Liver (tissue), 9 donors: ENCODE measurements around the gene LMNTD2. TPM values are rescaled to one million over a fixed set of nuclear protein-coding genes. Genes with fewer than 3 reads are reported as not detected.

Source experiments
- DNase-seq: peaks from one replicate; pipeline ENCODE4 v3.0.0-alpha.2; 2017; ENCODE audit warnings: low spot score
- H3K27ac ChIP-seq, 2 donors: one replicate each; pipeline ENCODE4 v1.7.0; 2013; ENCODE audit warnings: inconsistent platforms in 2 of 2, low read length in 2 of 2, control low read depth in 1 of 2, low read depth in 1 of 2, mild to moderate bottlenecking in 1 of 2
- H3K27me3 ChIP-seq, 4 donors: one replicate each; pipeline versions ENCODE4 v1.6.1 to v1.7.0; 2013; ENCODE audit warnings: low read length in 3 of 4, inconsistent platforms in 1 of 4, mild to moderate bottlenecking in 1 of 4, moderate library complexity in 1 of 4; ENCODE audit not compliant: control insufficient read depth in 4 of 4, insufficient read depth in 4 of 4
- H3K36me3 ChIP-seq, 4 donors: one replicate each; pipeline versions ENCODE4 v1.6.1 to v1.7.0; 2013; ENCODE audit warnings: low read length in 3 of 4, mild to moderate bottlenecking in 3 of 4, low read depth in 1 of 4, moderate library complexity in 1 of 4; ENCODE audit not compliant: control insufficient read depth in 4 of 4, insufficient read depth in 3 of 4
- H3K4me1 ChIP-seq, 4 donors: one replicate each; pipeline versions ENCODE4 v1.6.1 to v1.7.0; 2013; ENCODE audit warnings: low read length in 3 of 4, mild to moderate bottlenecking in 3 of 4, moderate library complexity in 1 of 4; ENCODE audit not compliant: control insufficient read depth in 4 of 4, insufficient read depth in 4 of 4
- H3K4me3 ChIP-seq, 3 donors: one replicate each; pipeline versions ENCODE4 v1.6.1 to v1.7.0; 2013; ENCODE audit warnings: low read length in 3 of 3, control low read depth in 1 of 3, low read depth in 1 of 3, mild to moderate bottlenecking in 1 of 3
- H3K9ac ChIP-seq, 2 donors: one replicate each; pipeline ENCODE4 v1.7.0; 2013; ENCODE audit warnings: low read length in 2 of 2, mild to moderate bottlenecking in 2 of 2, moderate library complexity in 2 of 2, control low read depth in 1 of 2, low read depth in 1 of 2
- H3K9me3 ChIP-seq, 4 donors: one replicate each; pipeline versions ENCODE4 v1.6.1 to v1.7.0; 2013; ENCODE audit warnings: low read length in 3 of 4; ENCODE audit not compliant: control insufficient read depth in 4 of 4
- ATF3 ChIP-seq: IDR thresholded peaks from 2 replicates; pipeline ENCODE4 v1.6.1; 2016; ENCODE audit warnings: antibody characterized with exemption
- FOXA1 ChIP-seq: IDR thresholded peaks from 2 replicates; pipeline ENCODE4 v1.6.1; 2016; ENCODE audit warnings: antibody characterized with exemption
- GABPA ChIP-seq, 2 donors: IDR thresholded peaks in 1 of 2; conservative IDR thresholded peaks in 1 of 2; 2 replicates each; pipeline ENCODE4 v1.6.1; 2016; ENCODE audit warnings: antibody characterized with exemption in 2 of 2, mild to moderate bottlenecking in 1 of 2, moderate library complexity in 1 of 2
- HNF4A ChIP-seq, 2 donors: conservative IDR thresholded peaks; 2 replicates each; pipeline ENCODE4 v1.6.1; 2016; ENCODE audit warnings: antibody characterized with exemption in 2 of 2, mild to moderate bottlenecking in 2 of 2
- JUND ChIP-seq, 2 donors: IDR thresholded peaks; 2 replicates each; pipeline ENCODE4 v1.6.1; 2016; ENCODE audit warnings: antibody characterized with exemption in 2 of 2
- MAX ChIP-seq: IDR thresholded peaks from 2 replicates; pipeline ENCODE4 v1.6.1; 2016; ENCODE audit warnings: antibody characterized with exemption
- NR2F2 ChIP-seq: IDR thresholded peaks from 2 replicates; pipeline ENCODE4 v1.6.1; 2016; ENCODE audit warnings: antibody characterized with exemption
- RAD21 ChIP-seq, 2 donors: IDR thresholded peaks; 2 replicates each; pipeline ENCODE4 v1.6.1; 2016; ENCODE audit warnings: antibody characterized with exemption in 2 of 2, mild to moderate bottlenecking in 2 of 2
- REST ChIP-seq: IDR thresholded peaks from 2 replicates; pipeline ENCODE4 v1.6.1; 2016; ENCODE audit warnings: antibody characterized with exemption, mild to moderate bottlenecking
- RXRA ChIP-seq, 2 donors: IDR thresholded peaks; 2 replicates each; pipeline ENCODE4 v1.6.1; 2017 to 2018; ENCODE audit warnings: antibody characterized with exemption in 2 of 2, mild to moderate bottlenecking in 1 of 2
- SP1 ChIP-seq: IDR thresholded peaks from 2 replicates; pipeline ENCODE4 v1.6.1; 2018; ENCODE audit warnings: antibody characterized with exemption, mild to moderate bottlenecking
- TAF1 ChIP-seq: conservative IDR thresholded peaks from 2 replicates; pipeline ENCODE4 v1.6.1; 2016; ENCODE audit warnings: antibody characterized with exemption, mild to moderate bottlenecking
- ZBTB33 ChIP-seq: IDR thresholded peaks from 2 replicates; pipeline ENCODE4 v1.6.1; 2016; ENCODE audit warnings: antibody characterized with exemption
- WGBS: extraction: QIAGEN DNeasy Blood & Tissue Kit; methylation state at CpG from one replicate; pipeline ENCODE4 v1.1.7; 2013; 5-methylcytosine and 5-hydroxymethylcytosine counted together
- polyA plus RNA-seq, 2 donors: library from polyadenylated mRNA; stranded (reverse) in 1 of 2; unstranded in 1 of 2; fragments of 200-250 nt in 1 of 2; fragments of >200 nt in 1 of 2; fragmentation: Nextera tagmentation in 1 of 2; extraction: Ambion mirVana in 1 of 2; gene quantifications; one replicate each; pipeline versions ENCODE4 v1.2.1 to v1.2.3, GENCODE V29; 2013 to 2015
- total RNA-seq, 2 donors: library from RNA; depleted of rRNA; stranded (reverse); fragments of >200 nt; gene quantifications; one replicate each; pipeline ENCODE4 v1.2.3, GENCODE V29; 2014
- donor health status: healthy.
- donor health status: healthy.
- donor health status: healthy.
- donor health status: healthy.
- donor health status: healthy.

LMNTD2 gene
- total RNA-seq (1 to 10 TPM; 1.2 to 2.9 TPM), polyA plus RNA-seq (1 to 10 TPM; 1.6 to 4.6 TPM)

- no peaks in the 10 kb centered on the region for H3K27me3 ChIP-seq
- DNase-seq = peak; percentile 97
- peak within 1 kb of the TSS; percentile 88 to 93 for H3K27ac ChIP-seq
- WGBS = 2% methylated on average over 95 of the region's 95 CpGs
- peaks cover 17 to 30% (median 22%) of the 10 kb centered on the region in 4 donors for H3K4me1 ChIP-seq
- H3K9ac ChIP-seq = peak within 1 kb of the TSS; percentile 1 to 51
- H3K9me3 ChIP-seq = no peaks in the 10 kb centered on the region
- peaks cover 0 to 8% (median 6%) of the 10 kb centered on the region in 4 donors for H3K36me3 ChIP-seq
- peak within 1 kb of the TSS; percentile 65 to 95 (median 67) for H3K4me3 ChIP-seq
- TF ChIP-seq MAX = no peak
- TF ChIP-seq SP1 = peak; percentile 45
These were observed at the start of gene LMNTD2, which contains the start of gene RASSF7 for GRCh38 chr11:560305-561147. TSS of gene LMNTD2 (minus strand) at chr11:560738. CDS start at chr11:560716, 22 bp downstream. TSS of gene RASSF7 (plus strand) at chr11:560970. CDS start at chr11:561769, 799 bp downstream.

GRCh38 chr11:609341-609811, 48.8 kb upstream of the LMNTD2 start:
- H3K36me3 ChIP-seq = peaks cover 20 to 55% (median 38%) of the 10 kb centered on the region in 4 donors
- DNase-seq = no peak
- no peak overlapping the region for H3K4me3 ChIP-seq
- 93% methylated on average over 28 of the region's 28 CpGs for WGBS
- no peaks in the 10 kb centered on the region for H3K9me3 ChIP-seq
- no peaks in the 10 kb centered on the region for H3K27me3 ChIP-seq
- no peak overlapping the region for H3K9ac ChIP-seq
- H3K27ac ChIP-seq = no peak overlapping the region
- TF ChIP-seq RAD21 (IDR thresholded peaks at IDR 0.05) (no peak), RXRA (IDR thresholded peaks at IDR 0.05) (no peak), HNF4A (conservative IDR thresholded peaks at IDR 0.05) (no peak), MAX (no peak), ATF3 (no peak)
- H3K4me1 ChIP-seq = peaks cover 22 to 83% (median 52%) of the 10 kb centered on the region in 4 donors

GRCh38 chr11:608791-609251, 48.3 kb upstream of the LMNTD2 start:
- Histone ChIP-seq H3K27ac (no peak overlapping the region), H3K9ac (no peak overlapping the region), H3K9me3 (no peaks in the 10 kb centered on the region), H3K36me3 (peaks cover 23 to 60% (median 39%) of the 10 kb centered on the region in 4 donors), H3K4me1 (peaks cover 22 to 81% (median 47%) of the 10 kb centered on the region in 4 donors), H3K27me3 (no peaks in the 10 kb centered on the region), H3K4me3 (no peak overlapping the region)
- no peak for DNase-seq
- TF ChIP-seq JUND (IDR thresholded peaks at IDR 0.05) (no peak), ATF3 (no peak), ZBTB33 (no peak), REST (no peak), TAF1 (no peak), NR2F2 (peak; percentile 18), GABPA (IDR thresholded peaks at IDR 0.05 in 1 of 2, conservative IDR thresholded peaks at IDR 0.05 in 1 of 2) (no peak), FOXA1 (no peak), HNF4A (conservative IDR thresholded peaks at IDR 0.05) (no peak)
- WGBS = 81% methylated on average over 28 of the region's 28 CpGs
